ENCODE measurements around the gene PTPN7. TPM values are rescaled to one million over a fixed set of nuclear protein-coding genes. Genes with fewer than 3 reads are reported as not detected.

The PTPN7 gene
- polyA plus RNA-seq, 1 donor (not counting 4 experiments of a cell fraction or from before 2014, with no cell fraction given), result 0.10 TPM

GRCh38 chr1:202161151-202162046, 997 bp upstream of the PTPN7 start:
- Histone ChIP-seq H3K4me1 (ENCODE audit: control insufficient read depth, extremely low read depth, insufficient read depth, low read length) (no peaks in the 10 kb centered on the region), H3K27ac (ENCODE audit: control insufficient read depth, insufficient read depth, low read length) (no peak overlapping the region), H3K27me3 (ENCODE audit: control insufficient read depth, extremely low read depth, insufficient read depth, low read length) (peaks cover 11% of the 10 kb centered on the region), H3K4me2 (ENCODE audit: control insufficient read depth, extremely low read depth, insufficient read depth, low read depth, low read length) (no peak overlapping the region), H3K4me3 (ENCODE audit: control insufficient read depth in 2 of 3, extremely low read depth in 1 of 3, insufficient read depth in 2 of 3, low read depth in 1 of 3, low read length in 3 of 3) (no peak overlapping the region), H4K20me1 (ENCODE audit: control insufficient read depth, extremely low read depth, insufficient read depth, low read length) (no peaks in the 10 kb centered on the region), H2AFZ (ENCODE audit: control insufficient read depth, low read length) (no peak overlapping the region), H3K9me3 (ENCODE audit: control insufficient read depth, low read depth, low read length) (no peaks in the 10 kb centered on the region), H3K9ac (ENCODE audit: control insufficient read depth, extremely low read depth, insufficient read depth, low read length) (no peak overlapping the region), H3K79me2 (ENCODE audit: control insufficient read depth, insufficient read depth, low read length) (no peaks in the 10 kb centered on the region), H3K9me1 (ENCODE audit: control insufficient read depth, extremely low read depth, insufficient read depth, low read length) (no peaks in the 10 kb centered on the region), H3K36me3 (ENCODE audit: control insufficient read depth in 2 of 2, extremely low read depth in 1 of 2, insufficient read depth in 2 of 2, low read length in 2 of 2) (no peaks in the 10 kb centered on the region)
- TF ChIP-seq EZH2 (IDR thresholded peaks at IDR 0.05; ENCODE audit: low read length), result no peak
- no peak for TF ChIP-seq CTCF (optimal IDR thresholded peaks at IDR 0.05 in 1 of 3, IDR thresholded peaks at IDR 0.05 in 1 of 3, conservative IDR thresholded peaks at IDR 0.05 in 1 of 3; ENCODE audit: extremely low read depth in 1 of 3, insufficient read depth in 2 of 3, low read length in 3 of 3)
- FAIRE-seq, result no peak
- dilution Hi-C loops (cut with MboI; ENCODE audit: extremely low pct_ligation_motif_present, low sequenced_read_pairs), result no loop called here
- no peak for DNase-seq (ENCODE audit: low read depth, low spot score)

- Histone ChIP-seq H3K9me3 (ENCODE audit: control insufficient read depth, low read depth, low read length) (no peaks in the 10 kb centered on the region), H3K36me3 (ENCODE audit: control insufficient read depth in 2 of 2, extremely low read depth in 1 of 2, insufficient read depth in 2 of 2, low read length in 2 of 2) (no peaks in the 10 kb centered on the region), H3K4me2 (ENCODE audit: control insufficient read depth, extremely low read depth, insufficient read depth, low read depth, low read length) (no peak overlapping the region), H3K79me2 (ENCODE audit: control insufficient read depth, insufficient read depth, low read length) (no peaks in the 10 kb centered on the region), H3K4me3 (ENCODE audit: control insufficient read depth in 2 of 3, extremely low read depth in 1 of 3, insufficient read depth in 2 of 3, low read depth in 1 of 3, low read length in 3 of 3) (no peak overlapping the region), H3K27ac (ENCODE audit: control insufficient read depth, insufficient read depth, low read length) (no peak overlapping the region), H4K20me1 (ENCODE audit: control insufficient read depth, extremely low read depth, insufficient read depth, low read length) (no peaks in the 10 kb centered on the region), H3K4me1 (ENCODE audit: control insufficient read depth, extremely low read depth, insufficient read depth, low read length) (no peaks in the 10 kb centered on the region), H3K27me3 (ENCODE audit: control insufficient read depth, extremely low read depth, insufficient read depth, low read length) (peaks cover 9% of the 10 kb centered on the region), H3K9ac (ENCODE audit: control insufficient read depth, extremely low read depth, insufficient read depth, low read length) (no peak overlapping the region), H3K9me1 (ENCODE audit: control insufficient read depth, extremely low read depth, insufficient read depth, low read length) (no peaks in the 10 kb centered on the region), H2AFZ (ENCODE audit: control insufficient read depth, low read length) (no peak overlapping the region)
- no peak for DNase-seq (ENCODE audit: low read depth, low spot score)
- dilution Hi-C loops (cut with MboI; ENCODE audit: extremely low pct_ligation_motif_present, low sequenced_read_pairs), result no loop called here
- FAIRE-seq, result no peak
- TF ChIP-seq CTCF (optimal IDR thresholded peaks at IDR 0.05 in 1 of 3, IDR thresholded peaks at IDR 0.05 in 1 of 3, conservative IDR thresholded peaks at IDR 0.05 in 1 of 3; ENCODE audit: extremely low read depth in 1 of 3, insufficient read depth in 2 of 3, low read length in 3 of 3) (no peak), EZH2 (IDR thresholded peaks at IDR 0.05; ENCODE audit: low read length) (no peak)
Observed at GRCh38 chr1:202159534-202160371, 649 bp downstream of the PTPN7 start.
